Measurements from ENCODE around the gene TOM1L1.

GRCh38 chr17:54901230-54901822 is 674 bp downstream of the TOM1L1 start:
- TF ChIP-seq TAF1 (IDR thresholded peaks at IDR 0.05; ENCODE audit: borderline replicate concordance, insufficient read depth, low read length) (no peak), POLR2AphosphoS5 (IDR thresholded peaks at IDR 0.05; ENCODE audit: low read depth, low read length) (no peak), REST (IDR thresholded peaks at IDR 0.05; ENCODE audit: insufficient read depth in 1 of 2, low read depth in 2 of 2, low read length in 2 of 2) (no peak)
